ENCODE results near the gene CCDC188. TPM values are rescaled to one million over a fixed set of nuclear protein-coding genes. Genes with fewer than 3 reads are reported as not detected.
A peak's percentile ranks its signal among the peaks of the same experiment; 100 is the strongest.

The CCDC188 gene
- total RNA-seq, 1 experiment from 2014 or later = not detected

GRCh38 chr22:20131859-20132685, 18.8 kb downstream of the CCDC188 start:
- no peaks in the 10 kb centered on the region for H3K9me2 ChIP-seq (ENCODE audit: insufficient read depth)
- no peak overlapping the region for H3K27ac ChIP-seq
- peak in 1 of 2 experiments; percentile 21 for DNase-seq
- H3K4me1 ChIP-seq (replicated peaks; ENCODE audit: insufficient read depth) = no peaks in the 10 kb centered on the region; the same call in 1 of the 2 replicates
- no peak overlapping the region for H2AFZ ChIP-seq
- peaks cover 8% of the 10 kb centered on the region; the same call in 1 of the 2 replicates for H3F3A ChIP-seq (ENCODE audit: insufficient read depth, low read depth)
- ChIA-PET POLR2A (ENCODE audit: unreplicated experiment) (no interaction called here), CTCF (no interaction called here)
- H3K79me2 ChIP-seq (ENCODE audit: low read depth) = no peaks in the 10 kb centered on the region
- TF ChIP-seq EZH2 (IDR thresholded peaks at IDR 0.05; ENCODE audit: low read depth) (no peak), CTCF (conservative IDR thresholded peaks at IDR 0.05) (no peak)
- no peaks in the 10 kb centered on the region for H3K9me3 ChIP-seq (ENCODE audit: insufficient read depth, low read depth)
- peaks cover 7% of the 10 kb centered on the region; the same call in 1 of the 2 replicates for H4K20me1 ChIP-seq (ENCODE audit: insufficient read depth)
- H3K36me3 ChIP-seq (ENCODE audit: low read depth) = no peaks in the 10 kb centered on the region
- BruUV-seq (replicated peaks) = no TSS peak
- H3K27me3 ChIP-seq (ENCODE audit: insufficient read depth, low read depth) = no peaks in the 10 kb centered on the region
- H3K4me3 ChIP-seq = peak overlapping the region; percentile 58
- intact Hi-C loops (cut with micrococcal nuclease; ENCODE audit: unreplicated experiment) = no loop called here
- peak overlapping the region; percentile 75 for H3K4me2 ChIP-seq

DNA sequence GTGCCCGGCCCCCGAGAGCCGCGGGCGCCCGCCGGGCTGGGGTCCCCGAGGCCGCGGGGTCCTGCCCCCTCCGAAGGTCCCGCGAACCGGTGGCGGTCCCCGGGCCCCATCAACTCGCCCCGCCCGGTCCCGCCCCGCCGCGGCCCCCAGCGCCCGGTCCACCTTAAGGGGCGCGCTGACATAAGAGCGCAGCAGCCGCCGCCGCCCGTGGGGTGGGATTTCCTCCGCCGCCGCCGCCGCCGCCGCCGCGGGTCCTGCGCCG, 19.3 kb downstream of the CCDC188 start, which contains the start of gene ZDHHC8:
ZDHHC8 (plus strand) TSS at position 208 of the 262 bp plus-strand sequence. CDS start 144 bp downstream, outside the sequence.
- no peak for DNase-seq
- H3K4me1 ChIP-seq (replicated peaks; ENCODE audit: insufficient read depth) = no peaks in the 10 kb centered on the region; the same call in 1 of the 2 replicates
- H3K79me2 ChIP-seq (ENCODE audit: low read depth) = no peaks in the 10 kb centered on the region
- H3K4me3 ChIP-seq = peak within 1 kb of the TSS; percentile 59
- H3K4me2 ChIP-seq = peak within 1 kb of the TSS; percentile 75
- intact Hi-C loops (cut with micrococcal nuclease; ENCODE audit: unreplicated experiment) = no loop called here
- H4K20me1 ChIP-seq (ENCODE audit: insufficient read depth) = peaks cover 7% of the 10 kb centered on the region; the same call in 1 of the 2 replicates
- ChIA-PET POLR2A (ENCODE audit: unreplicated experiment) (no interaction called here), CTCF (interaction anchor here (0.7 kb wide), 1 partner anchor 307 kb away, joined by 4 read pairs; no protein-coding TSS in a partner anchor)
- peaks cover 8% of the 10 kb centered on the region; the same call in 1 of the 2 replicates for H3F3A ChIP-seq (ENCODE audit: insufficient read depth, low read depth)
- H2AFZ ChIP-seq = peak within 1 kb of the TSS; percentile 81
- H3K9me2 ChIP-seq (ENCODE audit: insufficient read depth) = no peaks in the 10 kb centered on the region
- H3K27ac ChIP-seq = no peak within 1 kb of the TSS
- TF ChIP-seq EZH2 (IDR thresholded peaks at IDR 0.05; ENCODE audit: low read depth) (no peak), CTCF (conservative IDR thresholded peaks at IDR 0.05) (no peak)
- no TSS peak for BruUV-seq (replicated peaks)
- no peaks in the 10 kb centered on the region for H3K27me3 ChIP-seq (ENCODE audit: insufficient read depth, low read depth)
- no peaks in the 10 kb centered on the region for H3K36me3 ChIP-seq (ENCODE audit: low read depth)
- H3K9me3 ChIP-seq (ENCODE audit: insufficient read depth, low read depth) = no peaks in the 10 kb centered on the region

- H3K4me2 ChIP-seq = peak overlapping the region; percentile 70
- H4K20me1 ChIP-seq (ENCODE audit: insufficient read depth) = peaks cover 7% of the 10 kb centered on the region; the same call in 1 of the 2 replicates
- H3K79me2 ChIP-seq (ENCODE audit: low read depth) = no peaks in the 10 kb centered on the region
- BruUV-seq (replicated peaks) = no TSS peak
- peak overlapping the region; percentile 81 for H2AFZ ChIP-seq
- H3F3A ChIP-seq (ENCODE audit: insufficient read depth, low read depth) = peaks cover 8% of the 10 kb centered on the region; the same call in 1 of the 2 replicates
- no peaks in the 10 kb centered on the region for H3K36me3 ChIP-seq (ENCODE audit: low read depth)
- ChIA-PET CTCF (interaction anchor here (0.7 kb wide), 1 partner anchor 308 kb away, joined by 4 read pairs; no protein-coding TSS in a partner anchor), POLR2A (ENCODE audit: unreplicated experiment) (no interaction called here)
- intact Hi-C loops (cut with micrococcal nuclease; ENCODE audit: unreplicated experiment) = no loop called here
- peak in 1 of 2 experiments; percentile 60 for DNase-seq
- no peaks in the 10 kb centered on the region; the same call in 1 of the 2 replicates for H3K4me1 ChIP-seq (replicated peaks; ENCODE audit: insufficient read depth)
- H3K27ac ChIP-seq = no peak overlapping the region
- no peaks in the 10 kb centered on the region for H3K9me3 ChIP-seq (ENCODE audit: insufficient read depth, low read depth)
- no peaks in the 10 kb centered on the region for H3K27me3 ChIP-seq (ENCODE audit: insufficient read depth, low read depth)
- no peak for TF ChIP-seq EZH2 (IDR thresholded peaks at IDR 0.05; ENCODE audit: low read depth)
- TF ChIP-seq CTCF (conservative IDR thresholded peaks at IDR 0.05) = no peak
- H3K4me3 ChIP-seq = peak overlapping the region; percentile 59; the same call in 1 of the 2 replicates
- H3K9me2 ChIP-seq (ENCODE audit: insufficient read depth) = no peaks in the 10 kb centered on the region
Measured at GRCh38 chr22:20130731-20131596, 19.9 kb downstream of the CCDC188 start.
